ENCODE results near the gene GALP.
"Not testable (repeated sequence)": the region's sequence is repeated elsewhere in the genome, so short reads cannot be mapped to it uniquely, and the experiment has no call there.

Gene GALP

DNA sequence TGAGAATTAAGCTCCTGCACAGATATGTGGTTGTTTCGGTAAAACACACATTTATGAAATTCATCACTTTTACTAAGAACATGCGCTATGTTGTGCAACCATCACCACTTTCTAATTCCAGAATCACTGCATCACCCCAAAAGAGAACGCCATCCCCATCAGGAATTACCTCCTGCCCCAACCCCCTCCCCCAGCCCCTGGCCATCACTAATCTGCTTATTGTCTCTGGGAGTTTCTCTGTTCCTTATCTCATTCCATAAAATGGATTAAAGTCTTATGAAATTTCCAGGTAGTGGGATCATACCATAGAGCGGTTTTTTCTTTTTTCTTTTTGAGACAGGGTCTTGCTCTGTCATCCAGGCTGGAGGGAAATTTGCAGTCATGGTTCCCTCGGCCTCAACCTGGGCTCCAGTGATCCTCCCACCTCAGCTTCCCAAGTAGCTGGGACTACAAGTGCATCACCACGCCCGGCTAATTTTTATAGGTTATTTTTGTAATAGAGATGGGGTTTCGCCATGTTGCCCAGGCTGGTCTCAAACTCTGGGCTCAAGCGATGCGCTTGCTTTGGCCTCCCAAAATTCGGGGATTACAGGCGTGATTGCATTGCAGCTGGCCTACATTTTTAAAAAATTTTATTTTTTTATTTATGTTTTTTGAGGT is 18.3 kb downstream of the GALP start:
- no peak for DNase-seq

- DNase-seq, result not testable (repeated sequence)
These were observed 21.8 kb downstream of the GALP start, which contains the start of gene ZSCAN5B for GRCh38 chr19:56197646-56198045. ZSCAN5B (minus strand) TSS chr19:56197783; CDS start chr19:56193052, 4,731 bp downstream.

- DNase-seq, result no peak
These were observed 23.9 kb downstream of the GALP start for GRCh38 chr19:56199687-56200086.

DNA sequence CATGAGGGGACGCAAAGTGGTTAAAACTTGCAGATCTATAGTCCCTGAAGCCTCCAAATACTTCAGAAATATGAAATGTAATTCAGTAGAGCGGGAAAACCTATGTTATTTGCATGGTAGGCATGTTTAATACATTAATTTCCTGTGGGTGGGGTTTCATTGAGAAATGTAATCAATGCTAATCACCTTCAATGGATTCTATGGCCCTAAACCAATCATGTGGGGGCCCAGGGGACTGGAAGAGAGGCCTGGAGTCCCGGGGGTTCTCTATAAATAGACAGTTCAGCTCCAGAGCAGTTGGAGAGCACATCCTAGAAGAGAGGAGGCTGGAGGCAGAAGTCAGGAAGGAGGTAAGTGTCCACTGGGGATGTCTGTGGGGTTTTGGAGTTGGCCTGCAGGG is 26.2 kb downstream of the GALP start, which contains the start of gene ZSCAN5C:
ZSCAN5C (plus strand) TSS at position 301 of the 400 bp plus-strand sequence. CDS start 3,641 bp downstream, outside the sequence.
- no peak for DNase-seq

- DNase-seq, result not testable (repeated sequence)
These were observed 31.8 kb downstream of the GALP start for GRCh38 chr19:56207581-56207980.

DNA sequence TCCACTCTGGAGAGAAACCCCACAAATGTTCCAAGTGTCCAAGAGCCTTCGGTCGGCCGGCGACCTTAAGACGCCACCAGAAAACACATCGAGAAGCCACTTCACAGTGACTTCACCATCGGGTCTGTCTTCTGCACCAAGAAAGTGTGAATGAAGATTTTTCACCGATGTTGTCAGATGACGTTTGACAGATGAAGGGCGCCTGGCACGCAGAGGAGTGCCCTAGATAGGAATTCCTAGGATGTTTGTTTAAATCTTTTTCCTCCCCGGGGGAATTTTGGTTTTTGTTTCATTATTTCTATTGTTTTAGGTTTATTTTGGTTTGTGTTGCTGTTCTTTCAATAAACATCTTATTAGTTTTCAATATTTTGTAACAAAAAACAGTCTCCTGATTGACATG is 33.3 kb downstream of the GALP start:
- no peak for DNase-seq

GRCh38 chr19:56210036-56210435 is 34.2 kb downstream of the GALP start:
- not testable (repeated sequence) for DNase-seq

- DNase-seq, result no peak
These were observed 35.9 kb downstream of the GALP start for GRCh38 chr19:56211718-56212117.

- no peak for DNase-seq
These were observed 41.5 kb downstream of the GALP start for GRCh38 chr19:56217039-56217949.

- no peak for DNase-seq
These were observed 43.2 kb downstream of the GALP start for GRCh38 chr19:56218961-56219360.

- not testable (repeated sequence) for DNase-seq
These were observed 45.6 kb downstream of the GALP start for GRCh38 chr19:56221442-56221841.

DNA sequence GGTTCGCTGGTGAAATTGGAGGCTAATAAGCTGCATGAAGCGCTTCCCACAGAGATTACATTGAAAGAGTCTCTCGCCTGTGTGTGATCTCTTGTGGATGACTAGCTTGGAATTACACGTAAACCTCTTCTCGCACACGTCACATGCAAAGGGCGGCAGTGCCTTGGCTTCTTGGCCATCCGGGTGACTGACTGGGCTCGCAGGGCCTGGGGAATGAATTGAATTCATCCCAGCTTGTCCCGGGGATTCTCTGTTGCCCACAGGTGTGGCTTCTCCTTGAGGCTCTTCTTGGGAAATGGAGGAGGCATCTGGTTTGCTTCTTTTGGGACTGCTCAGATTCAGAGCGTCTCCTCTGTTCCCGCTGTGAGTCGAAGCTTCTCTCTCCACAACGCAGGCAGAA is 46.0 kb downstream of the GALP start:
- DNase-seq, result no peak

DNA sequence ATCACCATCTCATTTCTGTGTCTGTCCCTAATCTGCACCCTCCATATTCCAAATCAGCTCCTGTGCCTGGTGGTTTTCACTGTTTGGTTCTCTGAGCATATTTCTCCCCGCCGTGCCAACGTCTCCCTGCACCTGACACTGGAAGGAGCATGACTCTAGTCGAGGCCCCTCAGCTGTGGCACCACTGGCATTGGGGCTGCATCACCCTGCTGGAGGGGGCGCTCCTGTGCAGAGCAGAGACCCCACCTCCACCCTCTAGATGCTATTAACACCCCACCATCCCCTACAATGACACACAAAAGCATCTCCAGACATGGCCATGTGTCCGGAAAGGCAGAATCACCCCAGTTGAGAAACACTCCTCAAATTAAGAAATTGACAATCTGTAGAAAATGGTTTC is 47.1 kb downstream of the GALP start:
- no peak for DNase-seq

- DNase-seq, result no peak
These were observed 47.7 kb downstream of the GALP start for GRCh38 chr19:56223481-56223880.

Data from 8988T (cell line).